Measurements from ENCODE around the gene EEFSEC.

DNA sequence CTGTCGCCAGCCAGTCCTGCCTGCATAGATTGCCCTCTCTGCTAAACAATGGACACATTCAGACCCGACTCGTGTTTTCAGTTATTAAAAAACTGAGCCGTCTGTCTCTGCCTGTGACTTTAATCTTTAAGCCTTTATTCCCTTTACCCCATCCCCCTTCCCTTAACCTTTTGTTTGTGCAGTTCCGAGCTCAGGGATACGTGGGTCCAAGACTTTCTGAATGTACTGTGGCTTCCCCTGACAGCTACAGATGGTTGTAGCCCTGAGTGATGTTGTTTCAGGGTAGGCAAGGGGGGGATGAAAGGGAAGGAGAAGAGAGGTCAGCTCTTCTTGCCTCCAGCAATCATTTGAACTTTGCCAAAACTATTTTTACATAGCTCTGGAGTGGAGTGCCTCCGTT lies 44.6 kb downstream of the EEFSEC start:
- TF ChIP-seq, protein P1, sequence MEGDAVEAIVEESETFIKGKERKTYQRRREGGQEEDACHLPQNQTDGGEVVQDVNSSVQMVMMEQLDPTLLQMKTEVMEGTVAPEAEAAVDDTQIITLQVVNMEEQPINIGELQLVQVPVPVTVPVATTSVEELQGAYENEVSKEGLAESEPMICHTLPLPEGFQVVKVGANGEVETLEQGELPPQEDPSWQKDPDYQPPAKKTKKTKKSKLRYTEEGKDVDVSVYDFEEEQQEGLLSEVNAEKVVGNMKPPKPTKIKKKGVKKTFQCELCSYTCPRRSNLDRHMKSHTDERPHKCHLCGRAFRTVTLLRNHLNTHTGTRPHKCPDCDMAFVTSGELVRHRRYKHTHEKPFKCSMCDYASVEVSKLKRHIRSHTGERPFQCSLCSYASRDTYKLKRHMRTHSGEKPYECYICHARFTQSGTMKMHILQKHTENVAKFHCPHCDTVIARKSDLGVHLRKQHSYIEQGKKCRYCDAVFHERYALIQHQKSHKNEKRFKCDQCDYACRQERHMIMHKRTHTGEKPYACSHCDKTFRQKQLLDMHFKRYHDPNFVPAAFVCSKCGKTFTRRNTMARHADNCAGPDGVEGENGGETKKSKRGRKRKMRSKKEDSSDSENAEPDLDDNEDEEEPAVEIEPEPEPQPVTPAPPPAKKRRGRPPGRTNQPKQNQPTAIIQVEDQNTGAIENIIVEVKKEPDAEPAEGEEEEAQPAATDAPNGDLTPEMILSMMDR (IDR thresholded peaks at IDR 0.05; ENCODE audit: insufficient read depth, low read length): no peak
- TF ChIP-seq, protein P2, sequence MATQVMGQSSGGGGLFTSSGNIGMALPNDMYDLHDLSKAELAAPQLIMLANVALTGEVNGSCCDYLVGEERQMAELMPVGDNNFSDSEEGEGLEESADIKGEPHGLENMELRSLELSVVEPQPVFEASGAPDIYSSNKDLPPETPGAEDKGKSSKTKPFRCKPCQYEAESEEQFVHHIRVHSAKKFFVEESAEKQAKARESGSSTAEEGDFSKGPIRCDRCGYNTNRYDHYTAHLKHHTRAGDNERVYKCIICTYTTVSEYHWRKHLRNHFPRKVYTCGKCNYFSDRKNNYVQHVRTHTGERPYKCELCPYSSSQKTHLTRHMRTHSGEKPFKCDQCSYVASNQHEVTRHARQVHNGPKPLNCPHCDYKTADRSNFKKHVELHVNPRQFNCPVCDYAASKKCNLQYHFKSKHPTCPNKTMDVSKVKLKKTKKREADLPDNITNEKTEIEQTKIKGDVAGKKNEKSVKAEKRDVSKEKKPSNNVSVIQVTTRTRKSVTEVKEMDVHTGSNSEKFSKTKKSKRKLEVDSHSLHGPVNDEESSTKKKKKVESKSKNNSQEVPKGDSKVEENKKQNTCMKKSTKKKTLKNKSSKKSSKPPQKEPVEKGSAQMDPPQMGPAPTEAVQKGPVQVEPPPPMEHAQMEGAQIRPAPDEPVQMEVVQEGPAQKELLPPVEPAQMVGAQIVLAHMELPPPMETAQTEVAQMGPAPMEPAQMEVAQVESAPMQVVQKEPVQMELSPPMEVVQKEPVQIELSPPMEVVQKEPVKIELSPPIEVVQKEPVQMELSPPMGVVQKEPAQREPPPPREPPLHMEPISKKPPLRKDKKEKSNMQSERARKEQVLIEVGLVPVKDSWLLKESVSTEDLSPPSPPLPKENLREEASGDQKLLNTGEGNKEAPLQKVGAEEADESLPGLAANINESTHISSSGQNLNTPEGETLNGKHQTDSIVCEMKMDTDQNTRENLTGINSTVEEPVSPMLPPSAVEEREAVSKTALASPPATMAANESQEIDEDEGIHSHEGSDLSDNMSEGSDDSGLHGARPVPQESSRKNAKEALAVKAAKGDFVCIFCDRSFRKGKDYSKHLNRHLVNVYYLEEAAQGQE (IDR thresholded peaks at IDR 0.05; ENCODE audit: insufficient replicate concordance, low read depth): no peak
- TF ChIP-seq POLR2AphosphoS5 (IDR thresholded peaks at IDR 0.05; ENCODE audit: low read depth): no peak

All from HL-60 (cell line).